Measurements from ENCODE around the gene SLC17A8.

- no peak for TF ChIP-seq CTCF (IDR thresholded peaks at IDR 0.05)
- no peak for TF ChIP-seq EZH2phosphoT487 (IDR thresholded peaks at IDR 0.05; ENCODE audit: borderline replicate concordance, low read depth)
- TF ChIP-seq USF2 (IDR thresholded peaks at IDR 0.05; ENCODE audit: borderline replicate concordance, low read depth, low read length) = no peak
- TF ChIP-seq NRF1 (IDR thresholded peaks at IDR 0.05; ENCODE audit: low read depth, low read length) = no peak
- no peak for TF ChIP-seq POLR2AphosphoS5 (IDR thresholded peaks at IDR 0.05; ENCODE audit: low read depth, low read length)
- no peak for TF ChIP-seq GABPA (IDR thresholded peaks at IDR 0.05; ENCODE audit: low read depth)
- TF ChIP-seq REST (IDR thresholded peaks at IDR 0.05; ENCODE audit: low read depth, low read length) = no peak
- TF ChIP-seq JUND (IDR thresholded peaks at IDR 0.05) = no peak
- TF ChIP-seq USF1 (IDR thresholded peaks at IDR 0.05; ENCODE audit: borderline replicate concordance, low read depth) = no peak
- no peak for TF ChIP-seq RAD21 (IDR thresholded peaks at IDR 0.05; ENCODE audit: low read length)
- no peak for TF ChIP-seq FOXM1 (IDR thresholded peaks at IDR 0.05; ENCODE audit: low read depth)
- no peak for TF ChIP-seq PBX3 (IDR thresholded peaks at IDR 0.05)
- TF ChIP-seq EP300 (IDR thresholded peaks at IDR 0.05; ENCODE audit: borderline replicate concordance in 1 of 2, low read depth in 1 of 2, low read length in 1 of 2) = no peak
- TF ChIP-seq TEAD4 (IDR thresholded peaks at IDR 0.05; ENCODE audit: borderline replicate concordance, insufficient read depth) = no peak
These were observed 107.7 kb downstream of the SLC17A8 start for GRCh38 chr12:100464529-100464928.
